Uterus (tissue), 2 donors: ENCODE measurements around the gene P3H2.

Experiments used
- CTCF ChIP-seq, 4 experiments: fragments of 200-600 bp in 2 of 4; fragments of 450-650 bp in 2 of 4; sonication (generic) in 2 of 4; IDR thresholded peaks; one replicate each; pipeline ENCODE4 v1.5.1; 2016 to 2019; ENCODE audit warnings: antibody characterized with exemption in 4 of 4, mild to moderate bottlenecking in 2 of 4, moderate library complexity in 1 of 4
- POLR2A ChIP-seq, 2 donors: fragments of 450-650 bp; IDR thresholded peaks; one replicate each; pipeline ENCODE4 v1.6.1; 2016; ENCODE audit warnings: antibody characterized with exemption in 2 of 2, mild to moderate bottlenecking in 1 of 2, moderate library complexity in 1 of 2

GRCh38 chr3:190004656-190005055 is 116.0 kb downstream of the P3H2 start:
- TF ChIP-seq CTCF (IDR thresholded peaks at IDR 0.05) (no peak), POLR2A (IDR thresholded peaks at IDR 0.05) (no peak)
